HT-29 (cell line): Measurements from ENCODE around the gene RMC1. TPM values are rescaled to one million over a fixed set of nuclear protein-coding genes. Genes with fewer than 3 reads are reported as not detected.

Experiments used
- DNase-seq: peaks from one replicate; pipeline ENCODE4 v3.0.0-alpha.2; 2015; ENCODE audit warnings: low spot score
- total RNA-seq: library from RNA; depleted of rRNA; stranded (reverse); fragments of >200 nt; shearing (Covaris generic); gene quantifications from 2 replicates; pipeline ENCODE4 v1.2.3, GENCODE V29; 2014

The RMC1 gene
- total RNA-seq, 1 experiment from 2014 or later, result 11.6 TPM

- no peak for DNase-seq
These were observed 26.9 kb downstream of the RMC1 start for GRCh38 chr18:23530195-23530594.

DNA sequence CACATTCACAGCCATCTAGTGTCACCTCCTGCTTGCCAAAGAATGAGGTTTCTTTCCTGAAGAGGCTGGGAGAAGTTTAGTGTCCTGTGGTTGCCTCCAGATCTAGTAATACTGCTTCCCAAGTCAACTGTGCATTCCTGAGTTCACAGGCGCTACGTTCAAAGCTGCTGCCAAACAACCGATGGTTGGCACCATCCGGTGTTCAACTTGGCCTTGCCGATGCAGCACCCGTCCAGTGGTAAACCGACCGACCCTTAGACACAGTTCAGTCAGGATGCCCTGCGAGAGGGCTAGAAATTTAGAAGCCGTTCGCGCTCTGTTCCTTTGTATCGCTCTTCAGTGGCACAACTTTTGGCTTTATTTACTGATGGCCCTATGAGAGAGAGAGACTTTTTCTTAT is 28.6 kb downstream of the RMC1 start:
- DNase-seq, result no peak

- no peak for DNase-seq
These were observed 29.5 kb downstream of the RMC1 start for GRCh38 chr18:23532848-23533247.

DNA sequence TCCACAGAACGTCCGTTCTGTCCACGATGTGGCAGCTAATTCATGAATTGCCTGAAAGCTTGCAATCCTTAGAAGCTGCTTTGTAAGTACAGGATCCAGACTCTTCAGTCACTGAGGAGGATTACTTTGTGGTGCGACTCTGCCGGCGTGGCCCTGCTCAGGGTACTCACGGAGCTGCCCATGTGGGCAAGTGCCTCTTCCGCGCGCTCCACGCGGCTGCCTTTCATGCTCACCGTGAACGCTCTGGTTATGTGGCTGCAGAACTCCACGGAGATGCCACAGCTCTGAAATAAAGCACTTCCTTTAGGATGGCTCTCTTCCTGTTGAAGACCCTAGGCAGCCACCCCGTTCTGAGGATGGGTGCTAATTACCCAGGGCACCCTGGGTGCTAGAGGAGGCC is 31.0 kb downstream of the RMC1 start:
- no peak for DNase-seq

DNA sequence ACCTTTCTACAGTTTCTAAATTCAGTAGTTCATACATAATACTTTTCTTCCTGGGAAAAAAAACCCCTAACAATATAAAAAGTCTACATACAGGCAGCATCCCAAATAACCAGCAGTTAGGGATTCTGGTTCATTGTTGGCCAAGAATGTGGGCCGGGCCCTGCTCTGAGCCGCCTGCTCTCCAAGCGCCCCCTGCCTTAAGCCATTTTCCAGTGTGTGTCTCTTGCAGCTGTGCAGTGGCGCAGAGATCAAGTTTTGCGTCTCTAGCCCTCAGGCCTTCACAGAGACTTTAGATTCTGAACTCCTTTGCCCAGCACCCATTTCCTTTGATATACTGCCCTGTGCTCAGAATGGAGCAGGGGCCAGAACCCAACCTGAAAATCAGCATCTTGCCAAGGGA is 32.9 kb downstream of the RMC1 start:
- no peak for DNase-seq

DNA sequence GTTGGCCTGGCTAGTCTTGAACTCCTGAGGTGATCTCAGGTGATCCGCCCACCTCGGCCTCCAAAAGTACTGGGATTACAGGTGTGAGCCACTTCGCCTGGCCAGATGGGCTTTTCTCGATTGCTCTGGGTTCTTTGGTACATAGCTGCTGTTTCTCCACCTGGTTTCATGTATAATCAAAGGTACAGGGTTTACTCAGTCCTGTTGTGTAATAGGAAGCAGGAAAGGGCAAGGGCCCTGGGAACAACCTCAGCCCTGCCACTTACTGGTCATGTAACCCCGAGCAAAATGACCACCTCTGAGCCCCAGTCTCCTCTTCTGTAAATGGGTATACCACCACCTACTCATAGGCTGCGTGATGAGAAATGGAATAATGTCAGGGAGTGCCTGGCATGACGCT is 34.0 kb downstream of the RMC1 start:
- DNase-seq, result no peak

DNA sequence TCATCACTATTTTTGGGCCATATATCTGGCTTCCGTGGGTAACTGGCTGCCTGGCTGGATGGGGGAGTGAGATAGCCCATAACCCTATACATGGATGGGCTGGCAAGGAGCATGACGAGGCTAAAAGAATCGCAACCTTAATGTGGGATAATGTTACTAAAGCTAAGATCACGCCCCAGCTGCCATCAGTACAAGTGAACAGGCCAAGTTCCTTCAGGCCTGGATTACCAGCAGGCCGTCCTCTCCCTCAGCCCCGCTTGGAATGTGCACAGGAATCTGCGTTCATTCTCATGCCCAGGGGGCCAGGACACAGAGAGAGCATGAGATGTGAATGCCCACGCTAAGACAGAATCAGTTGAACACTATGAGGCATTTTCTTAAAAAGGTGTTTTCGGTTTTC is 34.7 kb downstream of the RMC1 start:
- DNase-seq, result no peak

- no peak for DNase-seq
These were observed 35.6 kb downstream of the RMC1 start for GRCh38 chr18:23538870-23539269.

DNA sequence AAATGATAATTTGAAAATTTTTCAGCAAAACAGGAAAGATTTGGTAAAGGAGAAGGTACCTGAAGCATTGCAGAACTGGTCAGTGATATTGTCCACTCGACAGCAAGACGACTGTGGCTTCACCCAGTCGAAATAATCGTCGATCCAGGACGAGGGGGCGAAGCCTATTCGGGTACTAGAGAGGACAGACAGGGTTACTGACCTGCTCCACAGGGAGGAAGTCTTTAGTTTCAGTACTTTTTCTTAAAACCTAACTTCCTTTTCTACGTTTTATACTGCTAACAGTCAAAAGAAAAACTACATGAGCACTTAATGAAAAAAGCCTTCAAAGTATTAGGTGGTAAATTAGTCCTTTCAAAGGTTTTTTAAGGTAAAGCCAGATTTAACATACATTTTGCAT is 36.0 kb downstream of the RMC1 start:
- DNase-seq, result no peak

DNA sequence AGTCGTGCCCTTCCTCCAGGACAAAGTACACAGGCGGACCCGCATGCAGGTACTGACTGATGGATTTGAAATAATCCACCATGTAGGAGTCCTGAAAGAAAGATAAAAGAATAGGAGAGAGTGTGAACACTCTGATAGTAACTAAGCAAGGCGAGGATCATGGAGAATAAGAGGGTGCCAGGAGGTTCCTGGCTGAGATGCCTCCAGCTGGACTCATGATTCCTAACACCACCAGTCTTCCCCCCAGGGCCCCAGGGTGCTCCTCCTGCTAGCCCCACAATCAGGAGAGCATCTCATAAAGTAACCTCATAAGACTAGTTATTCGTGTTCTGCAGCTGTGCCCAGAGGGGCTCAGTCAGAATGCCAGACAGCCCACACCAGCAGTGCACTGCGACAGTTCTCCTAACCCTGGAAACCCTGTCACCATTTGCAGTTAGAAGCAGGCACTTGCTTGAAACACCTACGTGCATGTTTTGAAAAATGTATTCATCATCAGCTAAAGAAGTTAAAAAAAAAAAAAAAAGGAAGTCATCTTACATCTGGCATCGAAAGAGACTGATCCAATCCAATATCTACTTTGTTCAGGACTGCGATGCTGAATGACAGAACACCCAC is 36.7 kb downstream of the RMC1 start:
- no peak for DNase-seq

DNA sequence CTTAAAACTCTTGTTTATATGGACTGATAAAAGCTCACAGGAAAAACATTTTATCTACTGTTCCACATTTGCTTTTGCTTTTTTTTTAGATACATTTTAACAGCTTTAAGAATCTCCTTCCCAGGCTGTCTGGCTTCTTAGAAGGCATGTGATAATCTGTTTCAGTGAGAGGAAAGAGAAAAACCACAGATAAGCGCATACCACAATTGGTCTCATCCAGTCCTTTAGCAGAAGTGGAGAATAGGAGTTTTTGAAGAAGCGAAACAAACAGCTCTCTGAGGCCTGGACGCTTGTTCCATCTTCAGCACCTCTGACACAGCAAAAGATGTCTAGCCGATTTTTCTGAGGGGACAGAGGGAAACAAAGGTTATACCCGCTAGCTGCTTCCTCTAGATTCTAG is 37.6 kb downstream of the RMC1 start:
- no peak for DNase-seq

- DNase-seq, result no peak
These were observed 38.2 kb downstream of the RMC1 start for GRCh38 chr18:23541349-23542093.

GRCh38 chr18:23542461-23542860 is 39.1 kb downstream of the RMC1 start:
- no peak for DNase-seq

GRCh38 chr18:23545247-23545789 is 42.0 kb downstream of the RMC1 start:
- DNase-seq, result no peak

GRCh38 chr18:23547306-23547705 is 44.0 kb downstream of the RMC1 start:
- no peak for DNase-seq

DNA sequence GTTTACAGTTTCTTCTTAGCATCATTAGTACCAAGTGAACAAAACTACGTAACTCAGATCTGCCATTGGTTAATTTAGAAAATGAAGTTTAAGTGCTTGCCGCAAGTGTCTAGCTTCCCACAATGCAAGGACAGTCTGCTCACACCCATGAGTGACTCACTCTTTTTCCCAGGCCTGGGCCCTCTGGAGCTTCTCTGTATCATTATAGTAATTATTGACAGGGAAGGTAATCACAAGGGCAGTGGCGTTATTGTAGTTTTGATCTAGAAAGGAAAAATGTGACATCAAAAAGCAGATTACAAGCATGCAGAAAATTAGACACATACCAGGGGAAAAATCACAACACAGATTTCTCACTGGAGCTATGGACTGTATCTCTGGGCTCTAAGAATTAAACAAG is 44.5 kb downstream of the RMC1 start:
- no peak for DNase-seq

DNA sequence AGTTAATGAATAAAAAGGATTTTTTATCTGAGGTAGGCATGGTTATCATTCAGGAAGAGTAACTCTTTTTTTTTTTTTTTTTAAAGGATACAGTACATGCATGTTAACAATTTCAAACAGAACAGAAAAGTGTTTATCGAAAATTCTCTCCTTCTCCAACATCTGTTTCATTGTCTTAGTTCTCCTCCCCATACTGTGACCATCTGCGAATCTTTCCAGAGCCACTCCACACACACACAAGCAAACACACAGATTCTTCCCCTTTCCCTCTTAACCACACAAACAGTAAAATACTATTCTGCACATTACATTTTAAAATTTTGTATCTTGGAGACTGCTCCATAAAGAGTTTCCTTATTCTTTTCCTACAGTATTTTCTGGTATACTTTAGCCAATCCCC is 45.0 kb downstream of the RMC1 start:
- no peak for DNase-seq

DNA sequence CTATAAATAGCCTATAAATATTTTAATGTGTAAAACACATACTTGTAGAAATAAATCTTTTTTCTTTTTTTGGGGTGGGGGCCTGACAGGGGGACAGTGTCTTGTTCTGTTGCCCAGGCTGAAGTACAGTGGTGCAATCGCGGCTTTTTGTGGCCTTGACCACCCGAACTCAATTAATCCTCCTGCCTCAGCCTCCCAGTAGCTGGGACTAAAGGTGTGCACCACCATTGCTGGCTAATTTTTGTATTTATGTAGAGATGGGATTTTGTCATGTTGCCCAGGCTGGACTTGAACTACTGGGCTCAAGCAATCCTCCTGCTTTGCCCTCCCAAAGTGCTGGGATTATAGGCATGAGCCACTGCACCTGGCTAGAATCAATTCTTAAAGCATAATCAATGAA is 45.4 kb downstream of the RMC1 start:
- DNase-seq, result no peak

DNA sequence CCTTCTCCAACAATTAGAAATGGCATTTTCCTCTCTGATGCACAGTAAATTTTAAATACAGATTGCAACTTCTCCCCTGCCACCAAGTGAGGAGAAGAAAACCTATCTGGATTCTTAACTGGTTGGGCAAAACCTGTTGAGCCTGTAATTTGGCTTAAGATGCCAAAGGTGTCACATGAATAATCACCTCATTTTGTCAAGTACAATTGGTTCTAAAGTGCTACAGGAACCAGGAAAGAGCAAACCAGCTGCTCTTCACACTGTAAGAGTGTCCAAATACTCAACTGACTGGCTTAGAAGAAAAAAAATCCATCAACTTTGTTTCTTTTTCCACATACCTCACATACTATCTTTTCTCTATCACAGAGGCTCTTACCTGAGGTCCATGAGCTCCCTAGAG is 47.6 kb downstream of the RMC1 start:
- no peak for DNase-seq

GRCh38 chr18:23551978-23552377 is 48.7 kb downstream of the RMC1 start:
- no peak for DNase-seq

DNA sequence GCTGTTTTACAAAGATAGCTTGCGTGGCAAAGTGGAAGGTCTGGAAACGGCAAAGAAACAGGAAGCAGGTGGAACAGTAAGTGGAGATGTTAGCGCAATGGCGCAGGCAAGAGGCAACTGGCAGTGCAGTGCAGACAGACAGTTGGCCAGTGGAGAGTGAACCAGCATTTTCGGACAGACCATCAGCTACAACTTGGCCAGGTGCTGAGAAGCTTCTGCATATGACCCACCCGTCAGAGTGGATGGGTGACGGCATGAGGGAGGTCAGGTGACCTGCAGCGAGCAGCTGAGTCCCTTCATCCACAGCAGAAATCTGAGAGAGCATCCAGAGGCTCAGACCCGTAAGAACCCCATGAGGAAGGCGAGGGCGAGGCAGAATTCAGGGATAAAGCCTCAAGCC is 49.2 kb downstream of the RMC1 start:
- no peak for DNase-seq

GRCh38 chr18:23553887-23554286 is 50.6 kb downstream of the RMC1 start:
- no peak for DNase-seq

- DNase-seq, result no peak
These were observed 53.0 kb downstream of the RMC1 start for GRCh38 chr18:23556145-23556780.
